WI38 (cell line): Measurements from ENCODE around the gene SCYL1.

Source experiments
- H3K4me3 ChIP-seq: 2 replicates; pipeline ENCODE4 v1.5.1; 2011; ENCODE audit warnings: low read depth, mild to moderate bottlenecking, control low read depth, low read length
- CTCF ChIP-seq: IDR thresholded peaks from 2 replicates; pipeline ENCODE4 v1.5.1; 2012; ENCODE audit warnings: low read depth, mild to moderate bottlenecking, control low read depth, low read length

The SCYL1 gene

GRCh38 chr11:65485920-65486219 is 39.0 kb upstream of the SCYL1 start:
- H3K4me3 ChIP-seq = no peak overlapping the region
- no peak for TF ChIP-seq CTCF

- no peak for TF ChIP-seq CTCF
- H3K4me3 ChIP-seq = no peak overlapping the region
Measured at GRCh38 chr11:65486570-65487466, 38.1 kb upstream of the SCYL1 start.

- H3K4me3 ChIP-seq = peak overlapping the region; percentile 5; the same call in 1 of the 2 replicates
- TF ChIP-seq CTCF = no peak
Measured at GRCh38 chr11:65487467-65488272, 37.2 kb upstream of the SCYL1 start.

GRCh38 chr11:65488273-65489034 is 36.4 kb upstream of the SCYL1 start:
- no peak overlapping the region for H3K4me3 ChIP-seq

GRCh38 chr11:65489035-65489705 is 35.7 kb upstream of the SCYL1 start:
- H3K4me3 ChIP-seq = no peak overlapping the region
- TF ChIP-seq CTCF = no peak

More at GRCh38 chr11:65488273-65489034, 36.4 kb upstream of the SCYL1 start:
- TF ChIP-seq CTCF = no peak

GRCh38 chr11:65489706-65490320 is 35.1 kb upstream of the SCYL1 start:
- no peak for TF ChIP-seq CTCF
- H3K4me3 ChIP-seq = no peak overlapping the region
